Measurements from ENCODE around the gene WASF3. TPM values are rescaled to one million over a fixed set of nuclear protein-coding genes. Genes with fewer than 3 reads are reported as not detected.

Gene WASF3, protein sequence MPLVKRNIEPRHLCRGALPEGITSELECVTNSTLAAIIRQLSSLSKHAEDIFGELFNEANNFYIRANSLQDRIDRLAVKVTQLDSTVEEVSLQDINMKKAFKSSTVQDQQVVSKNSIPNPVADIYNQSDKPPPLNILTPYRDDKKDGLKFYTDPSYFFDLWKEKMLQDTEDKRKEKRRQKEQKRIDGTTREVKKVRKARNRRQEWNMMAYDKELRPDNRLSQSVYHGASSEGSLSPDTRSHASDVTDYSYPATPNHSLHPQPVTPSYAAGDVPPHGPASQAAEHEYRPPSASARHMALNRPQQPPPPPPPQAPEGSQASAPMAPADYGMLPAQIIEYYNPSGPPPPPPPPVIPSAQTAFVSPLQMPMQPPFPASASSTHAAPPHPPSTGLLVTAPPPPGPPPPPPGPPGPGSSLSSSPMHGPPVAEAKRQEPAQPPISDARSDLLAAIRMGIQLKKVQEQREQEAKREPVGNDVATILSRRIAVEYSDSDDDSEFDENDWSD
- total RNA-seq: 61.2 TPM

DNA sequence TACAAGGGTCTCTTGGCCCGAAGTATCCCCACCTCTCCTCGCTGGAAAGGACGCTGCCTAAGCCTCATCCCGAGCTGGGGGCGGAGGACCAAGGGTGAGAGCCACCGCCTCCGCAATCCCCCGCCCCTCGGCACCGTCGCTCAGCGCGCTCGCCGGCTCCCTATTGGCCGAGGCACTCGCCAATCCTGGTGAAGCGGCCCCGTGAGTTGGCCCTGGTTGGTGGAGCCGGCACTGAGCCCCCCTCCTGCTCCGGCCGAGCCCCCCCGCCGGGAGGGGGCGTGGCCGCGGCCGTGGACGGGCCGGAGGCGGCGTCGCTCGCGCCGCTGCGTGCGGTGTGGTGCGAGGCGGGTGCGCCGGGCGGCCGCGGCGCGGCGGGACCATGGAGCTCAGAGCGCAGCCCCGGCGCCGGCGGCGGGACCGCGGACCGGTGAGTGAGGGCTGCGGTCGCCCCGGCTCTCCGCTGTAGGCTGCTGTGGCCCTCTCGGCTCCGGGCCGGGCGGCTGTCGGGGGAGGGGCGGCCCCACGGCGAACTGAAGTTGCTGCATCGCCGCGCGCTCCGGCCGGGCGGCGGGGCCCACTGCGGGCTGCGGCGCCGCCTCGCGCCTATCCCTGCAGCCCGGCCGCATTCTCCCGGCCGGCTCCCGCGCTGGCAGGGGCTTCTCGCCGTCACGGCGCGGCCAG, at the start of gene WASF3:
Gene WASF3 (plus strand): TSS at position 291 of the 681 bp plus-strand sequence. CDS start 84,588 bp downstream, outside the sequence.

Other genes with a start within 250 kb of the WASF3 start
- gene GPR12, start 203.1 kb downstream of the WASF3 start, total RNA-seq: 2.5 TPM

Data from camera-type eye (tissue), 1 donor.